ENCODE measurements around the gene TACR2.
A peak's percentile ranks its signal among the peaks of the same experiment; 100 is the strongest.

The TACR2 gene

GRCh38 chr10:69416695-69417094, at the start of gene TACR2:
TACR2 (minus strand) TSS chr10:69416918; CDS start chr10:69416323, 595 bp downstream.
- no peak for DNase-seq (ENCODE audit: low read depth)

- DNase-seq (ENCODE audit: low read depth), result no peak
These were observed 49.4 kb upstream of the TACR2 start for GRCh38 chr10:69466158-69466490.

GRCh38 chr10:69465457-69466157, 48.9 kb upstream of the TACR2 start:
- DNase-seq (ENCODE audit: low read depth), result no peak

GRCh38 chr10:69464801-69465401, 48.2 kb upstream of the TACR2 start:
- DNase-seq (ENCODE audit: low read depth), result no peak

GRCh38 chr10:69464401-69464800, 47.7 kb upstream of the TACR2 start:
- no peak for DNase-seq (ENCODE audit: low read depth)

- no peak for DNase-seq (ENCODE audit: low read depth)
These were observed 47.2 kb upstream of the TACR2 start for GRCh38 chr10:69463886-69464285.

- no peak for DNase-seq (ENCODE audit: low read depth)
These were observed 44.7 kb upstream of the TACR2 start for GRCh38 chr10:69461243-69462025.

- DNase-seq (ENCODE audit: low read depth), result no peak
These were observed 44.0 kb upstream of the TACR2 start for GRCh38 chr10:69460576-69461242.

GRCh38 chr10:69459893-69460575, 43.3 kb upstream of the TACR2 start:
- DNase-seq (ENCODE audit: low read depth), result no peak

GRCh38 chr10:69459101-69459790, 42.5 kb upstream of the TACR2 start:
- DNase-seq (ENCODE audit: low read depth), result no peak

GRCh38 chr10:69458430-69459100, 41.8 kb upstream of the TACR2 start:
- peak; percentile 26 for DNase-seq (ENCODE audit: low read depth)

GRCh38 chr10:69457771-69458237, 41.1 kb upstream of the TACR2 start:
- peak; percentile 59 for DNase-seq (ENCODE audit: low read depth)

- DNase-seq (ENCODE audit: low read depth), result peak; percentile 91
These were observed 40.4 kb upstream of the TACR2 start for GRCh38 chr10:69456880-69457693.

GRCh38 chr10:69455006-69455763, 38.5 kb upstream of the TACR2 start:
- DNase-seq (ENCODE audit: low read depth), result no peak

GRCh38 chr10:69453795-69454194, 37.1 kb upstream of the TACR2 start:
- DNase-seq (ENCODE audit: low read depth), result no peak

GRCh38 chr10:69452676-69453415, 36.1 kb upstream of the TACR2 start:
- DNase-seq (ENCODE audit: low read depth), result no peak

- peak; percentile 25 for DNase-seq (ENCODE audit: low read depth)
These were observed 35.1 kb upstream of the TACR2 start for GRCh38 chr10:69451784-69452251.

GRCh38 chr10:69451209-69451783, 34.6 kb upstream of the TACR2 start, which contains the start of gene TSPAN15:
TSPAN15 (plus strand) TSS chr10:69451465; CDS start chr10:69451595, 130 bp downstream.
- DNase-seq (ENCODE audit: low read depth), result peak; percentile 82

Measured in ELR (cell line).